ENCODE data around the gene OVCH2.

OVCH2 gene

DNA sequence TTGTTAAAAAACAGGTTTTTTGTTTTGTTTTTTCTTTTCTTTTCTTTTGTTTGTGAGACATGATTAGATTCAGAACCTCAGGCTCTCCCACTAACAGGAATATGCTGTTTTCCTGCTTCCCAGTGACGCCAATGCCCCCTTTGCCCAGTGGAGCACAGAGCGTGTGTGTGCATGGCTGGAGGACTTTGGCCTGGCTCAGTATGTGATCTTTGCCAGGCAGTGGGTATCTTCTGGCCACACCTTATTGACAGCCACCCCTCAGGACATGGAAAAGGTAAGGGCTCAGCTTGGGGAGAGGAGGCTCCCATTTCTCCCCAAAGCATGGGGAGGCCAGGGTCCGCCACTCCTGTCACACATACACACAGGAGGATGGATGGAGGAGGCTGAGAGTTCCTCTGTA lies 58.0 kb downstream of the OVCH2 start:
- no peak for DNase-seq
- in situ Hi-C loops (cut with MboI; ENCODE audit: low pct_unique_long_range_greater_than_20kb, low sequenced_read_pairs), result no loop called here

- in situ Hi-C loops (cut with MboI; ENCODE audit: low pct_unique_long_range_greater_than_20kb, low sequenced_read_pairs), result no loop called here
These were observed 59.4 kb downstream of the OVCH2 start for GRCh38 chr11:7646866-7647265.

DNA sequence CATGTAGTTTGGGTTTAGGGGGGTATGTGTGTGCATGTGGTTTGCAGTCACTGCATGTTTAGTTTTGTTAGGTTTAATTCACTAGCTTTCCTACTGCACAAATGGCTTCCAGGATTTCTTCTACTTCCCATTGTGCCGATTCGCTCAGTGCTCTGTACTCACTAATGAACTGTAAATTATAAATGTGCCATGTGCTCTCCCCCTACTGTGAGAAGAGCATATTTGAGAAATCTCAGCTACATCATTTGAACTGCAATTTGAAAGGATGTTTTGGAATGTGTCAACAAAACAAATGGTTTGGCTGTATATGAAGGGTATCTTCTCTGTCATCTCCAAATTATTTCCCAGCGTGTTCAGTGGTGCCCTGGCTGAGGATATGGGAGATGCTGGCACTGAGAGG lies 61.1 kb downstream of the OVCH2 start:
- in situ Hi-C loops (cut with MboI; ENCODE audit: low pct_unique_long_range_greater_than_20kb, low sequenced_read_pairs), result no loop called here
- DNase-seq, result no peak

More at GRCh38 chr11:7646866-7647265, 59.4 kb downstream of the OVCH2 start:
- no peak for DNase-seq

GRCh38 chr11:7643314-7643713 lies 63.0 kb downstream of the OVCH2 start:
- in situ Hi-C loops (cut with MboI; ENCODE audit: low pct_unique_long_range_greater_than_20kb, low sequenced_read_pairs), result no loop called here
- no peak for DNase-seq

- DNase-seq, result no peak
- in situ Hi-C loops (cut with MboI; ENCODE audit: low pct_unique_long_range_greater_than_20kb, low sequenced_read_pairs), result no loop called here
These were observed 63.5 kb downstream of the OVCH2 start for GRCh38 chr11:7642747-7643146.

DNA sequence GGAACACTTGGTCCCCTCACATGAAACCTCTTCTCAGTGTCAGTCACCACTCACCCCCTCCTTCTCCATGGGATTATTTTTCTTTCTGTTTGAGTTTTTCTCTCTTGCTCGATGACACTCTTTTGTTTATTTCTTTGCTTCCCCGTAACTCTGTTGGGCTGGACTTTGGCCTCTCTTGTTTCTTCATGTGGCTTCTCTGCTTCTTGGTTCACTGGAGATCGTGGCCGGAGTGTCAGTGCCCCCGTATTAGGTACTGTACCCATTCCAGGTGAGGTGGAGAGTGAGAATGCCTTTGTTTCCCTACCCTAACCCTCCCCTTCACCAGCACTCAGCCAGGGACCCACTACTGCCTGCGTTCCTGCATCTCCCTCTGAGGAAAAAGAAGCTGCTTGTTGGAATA lies 65.5 kb downstream of the OVCH2 start:
- in situ Hi-C loops (cut with MboI; ENCODE audit: low pct_unique_long_range_greater_than_20kb, low sequenced_read_pairs), result no loop called here
- no peak for DNase-seq

DNA sequence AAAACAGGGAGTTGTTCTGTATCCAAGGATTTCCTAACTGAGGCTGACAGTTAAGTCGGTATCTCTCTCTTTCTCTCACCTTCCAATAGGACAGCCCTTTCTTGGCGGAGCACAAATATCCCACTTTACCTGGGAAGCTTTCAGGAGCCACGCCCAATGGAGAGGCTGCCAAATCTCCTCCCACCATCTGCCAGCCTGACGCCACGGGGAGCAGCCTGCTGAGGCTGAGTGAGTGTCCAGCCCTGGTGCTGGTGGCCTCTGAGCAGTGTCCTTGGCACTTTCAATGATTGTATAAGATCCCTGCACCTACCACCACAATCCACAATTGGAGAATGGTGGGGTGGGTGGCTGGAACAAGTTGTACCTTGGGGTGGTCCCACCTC lies 66.6 kb downstream of the OVCH2 start:
- in situ Hi-C loops (cut with MboI; ENCODE audit: low pct_unique_long_range_greater_than_20kb, low sequenced_read_pairs), result no loop called here
- no peak for DNase-seq

Data from KBM-7 (cell line).